GM19043 (cell line): ENCODE measurements around the gene FBL.
"Not testable (repeated sequence)": the region's sequence is repeated elsewhere in the genome, so short reads cannot be mapped to it uniquely, and the experiment has no call there.

Experiments used
- ATAC-seq: cut with Tn5 transposase; IDR thresholded peaks from one replicate; pipeline ENCODE4 v1.9.1; 2021; ENCODE audit warnings: low read depth; ENCODE audit not compliant: unreplicated experiment

Gene FBL

DNA sequence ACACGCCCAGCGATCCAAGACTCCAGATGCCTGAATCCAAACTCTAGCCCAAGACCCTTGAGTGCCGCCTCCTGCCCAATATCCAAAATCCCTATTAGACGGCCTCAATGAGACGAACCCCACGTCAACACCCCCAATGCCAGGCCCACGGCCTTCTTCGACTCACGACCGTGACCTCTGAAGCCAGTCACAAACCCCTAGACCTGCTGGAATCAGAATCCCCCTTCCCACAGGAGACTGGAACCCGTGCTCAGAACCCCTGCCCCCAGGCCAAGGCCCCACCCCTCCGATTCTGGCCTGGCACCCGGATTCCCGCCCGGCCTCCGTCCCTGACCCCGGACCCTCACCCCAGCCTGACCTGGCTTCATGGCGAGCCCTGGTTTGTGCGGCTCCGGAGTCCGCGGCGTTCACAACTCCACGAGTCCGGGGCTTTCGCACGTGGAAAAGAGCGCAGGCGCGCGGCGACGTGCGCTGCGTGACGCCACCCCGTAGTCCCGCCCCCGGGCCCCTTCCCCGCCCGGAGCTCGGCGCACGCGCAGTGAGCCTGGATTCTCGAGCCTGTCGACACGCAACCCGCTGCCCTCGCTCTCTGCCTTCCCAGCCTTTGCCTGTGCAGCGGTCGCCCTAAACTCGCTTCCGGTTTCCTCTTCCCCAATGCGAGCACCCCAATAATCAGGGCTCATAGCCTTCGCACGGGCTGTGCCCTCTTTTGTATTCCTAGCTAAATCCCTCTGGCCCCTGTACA, at the start of gene FBL:
FBL (minus strand) TSS at position 447 of the 745 bp plus-strand sequence; CDS start at position 368, 79 bp downstream.
- peak; percentile 81 for ATAC-seq

GRCh38 chr19:39895096-39895495, 48.9 kb upstream of the FBL start:
- ATAC-seq = not testable (repeated sequence)

DNA sequence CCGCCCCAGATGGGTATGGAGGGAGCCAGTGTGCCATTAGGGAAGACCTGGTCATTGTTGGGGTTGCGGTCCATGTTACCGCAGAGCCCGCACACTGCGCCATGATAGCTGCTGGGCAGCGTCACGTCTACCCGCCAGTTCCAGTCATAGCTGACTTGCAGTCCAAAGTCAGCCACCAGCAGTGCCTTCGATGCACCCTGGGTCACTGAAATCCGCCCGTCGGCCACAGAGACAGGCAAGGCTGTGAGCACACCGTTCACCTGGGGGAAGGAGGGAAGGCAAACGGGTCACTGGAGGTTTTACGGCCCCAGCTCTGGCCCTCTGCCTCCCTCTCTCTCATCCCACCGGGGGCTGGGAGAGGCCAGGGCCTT, 48.0 kb upstream of the FBL start:
- ATAC-seq = not testable (repeated sequence)

- ATAC-seq = not testable (repeated sequence)
Measured at GRCh38 chr19:39893366-39894235, 47.4 kb upstream of the FBL start.

DNA sequence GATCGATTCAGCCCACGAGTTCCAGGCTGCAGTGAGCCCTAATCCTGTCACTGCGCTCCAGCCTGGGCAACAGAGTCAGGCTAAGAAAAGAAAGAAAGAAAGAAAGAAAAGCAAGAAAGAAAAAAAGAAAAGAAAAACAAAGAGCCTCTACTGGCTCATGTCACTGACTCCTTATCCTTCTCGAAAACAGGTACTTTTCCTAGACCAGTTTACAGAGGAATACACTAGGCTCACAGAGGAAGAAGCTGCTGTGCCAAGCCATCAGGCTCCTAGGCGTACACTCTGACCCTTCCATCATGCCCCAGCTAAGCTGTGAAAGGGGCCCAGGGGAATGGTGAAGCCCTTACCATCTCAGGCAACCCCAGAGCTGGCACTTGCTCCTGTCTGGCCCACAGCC, 46.3 kb upstream of the FBL start:
- not testable (repeated sequence) for ATAC-seq

GRCh38 chr19:39891660-39892505, 45.7 kb upstream of the FBL start:
- not testable (repeated sequence) for ATAC-seq

- no peak for ATAC-seq
Measured at GRCh38 chr19:39890755-39891551, 44.8 kb upstream of the FBL start.

GRCh38 chr19:39889872-39890754, 43.9 kb upstream of the FBL start:
- ATAC-seq = not testable (repeated sequence)

GRCh38 chr19:39887456-39887951, 41.3 kb upstream of the FBL start:
- ATAC-seq = not testable (repeated sequence)

DNA sequence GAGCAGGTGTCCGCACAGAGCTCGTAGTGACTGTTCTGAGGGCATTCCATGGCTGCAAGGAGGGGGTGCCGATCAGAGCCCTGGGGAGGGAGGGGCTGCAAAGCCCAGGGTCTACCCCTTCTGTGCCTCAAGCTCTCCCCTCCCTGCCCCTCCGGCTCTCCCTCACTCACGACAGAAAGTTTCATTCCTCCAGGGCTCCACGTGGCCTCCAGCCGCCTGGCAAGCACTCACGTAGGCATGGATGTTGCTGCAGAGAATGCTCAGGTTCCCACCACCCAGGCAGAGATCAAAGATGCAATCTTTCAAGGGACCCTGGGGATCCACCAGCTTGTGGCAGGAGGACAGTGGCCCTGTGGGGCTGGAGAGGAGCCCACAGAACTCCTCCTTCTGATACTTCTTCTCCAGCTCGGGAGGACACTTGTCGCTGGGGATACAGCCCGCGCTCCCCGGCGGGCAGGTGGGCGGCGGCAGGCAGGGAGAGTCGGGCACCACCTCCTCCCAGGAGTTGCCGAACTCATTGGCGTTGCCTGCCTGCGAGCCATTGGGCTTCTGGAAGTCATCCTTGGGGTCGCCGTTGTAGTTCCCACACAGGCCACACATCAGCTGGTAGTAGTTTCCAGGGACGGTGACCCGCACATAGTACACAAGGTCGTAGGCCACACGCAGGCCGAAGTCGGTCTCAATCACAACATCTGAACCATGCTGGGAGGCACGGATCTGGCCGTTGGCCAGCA, 39.8 kb upstream of the FBL start:
- ATAC-seq = not testable (repeated sequence)

- ATAC-seq = not testable (repeated sequence)
Measured at GRCh38 chr19:39884721-39885120, 38.5 kb upstream of the FBL start.

DNA sequence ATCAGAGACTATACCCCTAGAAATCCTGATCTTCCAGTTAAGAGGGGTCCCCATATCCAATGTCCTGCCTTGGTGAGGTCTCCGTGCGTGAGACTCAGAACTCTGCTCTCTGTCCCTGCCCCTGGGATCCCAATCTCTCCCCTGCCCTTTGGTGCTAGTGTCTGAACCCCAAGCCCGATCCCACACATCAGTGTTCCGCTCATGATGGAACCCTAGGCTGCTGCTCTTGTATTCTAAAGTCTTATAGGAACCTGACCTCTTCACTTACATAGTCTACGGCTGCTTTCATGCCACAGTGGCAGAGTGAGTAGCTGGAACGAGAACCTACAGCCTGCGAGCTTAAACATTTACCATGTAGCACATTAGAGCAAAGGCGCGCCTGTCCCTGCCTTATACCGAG, 36.5 kb upstream of the FBL start:
- not testable (repeated sequence) for ATAC-seq

- ATAC-seq = not testable (repeated sequence)
Measured at GRCh38 chr19:39881495-39882110, 35.4 kb upstream of the FBL start.

DNA sequence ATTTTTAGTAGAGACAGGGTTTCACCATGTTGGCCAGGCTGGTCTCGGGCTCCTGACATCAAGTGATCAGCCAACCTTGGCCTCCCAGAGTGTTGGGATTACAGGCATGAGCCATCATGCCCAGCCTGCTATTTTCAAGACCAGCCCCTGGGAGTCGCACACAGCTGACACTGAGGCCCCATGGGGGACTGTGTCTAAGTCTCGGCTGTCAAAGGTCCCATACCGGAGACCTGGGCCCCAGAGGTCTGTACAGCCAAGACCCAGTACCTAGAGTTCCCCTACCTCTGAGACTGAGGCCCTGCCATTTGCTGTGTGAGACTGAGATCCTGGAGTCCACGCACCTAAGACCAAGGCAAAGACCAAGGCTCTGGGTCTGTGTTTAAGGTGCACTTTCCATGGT, 34.1 kb upstream of the FBL start:
- ATAC-seq = not testable (repeated sequence)

GRCh38 chr19:39879796-39880195, 33.6 kb upstream of the FBL start:
- not testable (repeated sequence) for ATAC-seq

DNA sequence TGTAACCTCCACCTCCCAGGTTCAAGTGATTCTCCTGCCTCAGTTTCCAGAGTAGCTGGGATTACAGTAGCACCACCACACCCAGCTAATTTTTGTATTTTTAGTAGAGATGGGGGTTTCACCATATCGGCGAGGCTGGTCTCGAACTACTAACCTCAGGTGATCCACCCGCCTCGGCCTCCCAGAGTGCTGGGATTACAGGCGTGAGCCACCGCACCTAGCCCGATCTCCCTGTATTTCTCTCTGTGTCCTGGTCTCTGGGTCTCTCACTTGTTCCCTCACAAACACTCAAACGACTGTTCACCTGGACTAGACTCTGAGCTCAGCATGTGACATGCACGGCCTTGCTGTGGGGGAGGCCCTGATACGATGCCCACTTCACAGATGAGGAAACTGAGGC, 32.7 kb upstream of the FBL start:
- ATAC-seq = not testable (repeated sequence)

DNA sequence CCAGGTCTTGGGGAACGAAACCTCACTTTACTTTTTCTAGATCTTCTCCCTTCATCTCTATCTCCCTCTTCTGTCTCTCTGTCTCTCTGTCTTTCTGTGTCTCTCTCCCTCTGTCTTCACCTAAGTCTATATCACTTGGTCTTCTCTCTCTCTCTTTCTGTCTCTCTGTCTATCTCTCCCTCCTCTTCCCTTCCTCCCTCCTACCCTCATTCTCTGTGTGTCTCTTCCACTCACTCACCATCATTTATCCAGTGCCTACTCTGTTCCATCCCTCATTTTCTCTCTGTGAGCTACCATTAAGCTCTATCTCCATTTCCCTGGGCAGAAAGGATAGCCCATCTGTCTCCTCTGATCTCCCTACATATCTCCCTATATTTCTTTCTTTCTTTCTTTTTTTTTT, 32.2 kb upstream of the FBL start:
- no peak for ATAC-seq

DNA sequence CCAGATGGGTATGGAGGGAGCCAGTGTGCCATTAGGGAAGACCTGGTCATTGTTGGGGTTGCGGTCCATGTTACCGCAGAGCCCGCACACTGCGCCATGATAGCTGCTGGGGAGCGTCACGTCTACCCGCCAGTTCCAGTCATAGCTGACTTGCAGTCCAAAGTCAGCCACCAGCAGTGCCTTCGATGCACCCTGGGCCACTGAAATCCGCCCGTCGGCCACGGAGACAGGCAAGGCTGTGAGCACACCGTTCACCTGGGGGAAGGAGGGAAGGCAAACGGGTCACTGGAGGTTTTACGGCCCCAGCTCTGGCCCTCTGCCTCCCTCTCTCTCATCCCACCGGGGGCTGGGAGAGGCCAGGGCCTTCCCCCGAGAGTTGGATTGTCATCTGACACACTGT, 31.8 kb upstream of the FBL start:
- not testable (repeated sequence) for ATAC-seq
